ENCODE measurements around the gene PANX2.

DNA sequence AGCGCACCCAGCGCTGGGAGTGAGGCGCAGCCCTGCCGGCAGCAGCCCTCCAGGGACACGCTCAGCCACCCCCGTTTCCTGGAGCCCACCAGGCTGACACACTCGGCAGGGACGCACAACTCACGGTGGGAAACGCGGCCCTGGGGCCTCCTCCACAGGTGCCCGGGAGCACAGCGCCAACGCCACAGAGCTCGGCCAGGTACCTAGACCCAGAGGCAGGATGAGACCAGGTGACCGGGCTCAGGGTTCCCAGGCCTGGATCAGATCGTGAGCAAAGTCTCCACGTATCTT is 56.3 kb downstream of the PANX2 start:
- TF ChIP-seq POLR2AphosphoS5 (IDR thresholded peaks at IDR 0.05; ENCODE audit: low read depth, low read length) (no peak), POLR2A (IDR thresholded peaks at IDR 0.05; ENCODE audit: low read depth, low read length) (no peak)
